IPS-NIHi7 (cell line): ENCODE data around the gene DAW1.
A peak's percentile ranks its signal among the peaks of the same experiment; 100 is the strongest.
"Not testable (repeated sequence)": the region's sequence is repeated elsewhere in the genome, so short reads cannot be mapped to it uniquely, and the experiment has no call there.

ENCODE experiments used
- DNase-seq: peaks from one replicate; pipeline ENCODE4 v3.0.0; 2012; ENCODE audit warnings: mixed read lengths; ENCODE audit errors: extremely low spot score

Gene DAW1

DNA sequence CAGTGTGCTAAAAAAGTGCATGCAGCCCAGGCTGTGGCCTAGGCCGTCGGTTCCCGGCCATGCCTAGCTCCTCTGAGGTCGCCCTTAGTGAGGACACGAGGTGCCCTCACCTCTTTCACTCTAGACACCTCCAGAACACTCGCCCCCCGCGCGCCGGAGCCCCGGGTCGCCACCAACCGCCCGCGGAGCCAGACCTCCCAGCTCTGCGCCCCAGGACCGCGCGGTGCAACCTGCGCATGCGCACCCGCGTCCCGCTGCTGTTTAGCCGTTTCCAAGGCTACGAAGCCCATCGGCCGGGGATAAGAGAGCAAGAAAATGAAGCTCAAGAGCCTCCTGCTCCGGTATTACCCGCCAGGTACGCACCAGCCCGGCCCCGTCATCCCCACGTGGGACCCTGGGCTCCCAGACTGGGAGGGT is at the start of gene DAW1:
DAW1 (plus strand) TSS at position 257 of the 417 bp plus-strand sequence; CDS start at position 316, 59 bp downstream.
- peak; percentile 90 for DNase-seq

DNA sequence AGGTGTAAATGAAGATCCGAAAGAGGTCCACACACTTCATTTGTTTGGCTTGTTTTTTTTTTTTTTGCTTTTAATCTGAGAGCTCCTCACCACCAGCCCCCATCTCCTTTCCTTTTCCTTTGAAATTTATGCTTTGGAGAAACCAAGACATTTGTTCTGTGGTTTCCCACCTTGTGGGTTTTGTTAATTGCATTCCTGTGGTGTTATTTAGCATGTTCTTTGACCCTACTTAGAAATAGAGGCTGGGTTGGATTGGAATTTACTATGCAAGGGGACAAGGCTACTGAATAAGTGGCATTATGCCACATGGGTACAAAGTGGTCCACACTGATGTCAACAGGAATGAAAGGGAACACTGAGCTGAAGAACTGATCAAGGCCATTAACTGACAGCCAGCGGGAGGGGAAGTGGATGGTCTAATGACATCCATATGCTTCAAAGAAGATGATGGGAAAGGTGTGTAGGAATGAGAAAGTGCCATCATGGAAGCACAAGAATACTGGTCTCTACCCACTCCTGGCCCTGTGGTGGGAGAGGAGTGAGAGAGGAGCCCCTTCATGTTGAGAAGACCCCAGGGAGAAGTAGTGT is 48.9 kb upstream of the DAW1 start:
- no peak for DNase-seq

- no peak for DNase-seq
These were observed 47.5 kb upstream of the DAW1 start for GRCh38 chr2:227823922-227824321.

DNA sequence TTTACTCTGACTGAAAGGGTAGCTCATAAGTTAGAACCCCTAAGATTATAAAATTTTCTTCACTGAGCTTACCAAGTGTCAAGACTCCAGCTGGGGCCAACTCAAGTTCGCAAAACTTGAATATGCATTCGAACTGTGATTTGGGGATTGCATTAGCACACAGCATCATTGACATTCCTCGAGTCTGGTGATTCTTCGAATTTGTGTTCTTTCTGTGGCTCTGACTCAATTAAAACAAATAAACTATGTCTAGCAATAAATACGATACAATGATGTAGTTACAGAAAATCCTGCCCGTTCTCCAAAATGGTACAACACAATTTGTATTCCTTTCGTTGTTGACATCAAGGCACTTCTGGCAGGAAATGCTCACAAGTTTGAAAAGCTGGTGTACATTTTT is 46.7 kb upstream of the DAW1 start:
- DNase-seq = no peak

DNA sequence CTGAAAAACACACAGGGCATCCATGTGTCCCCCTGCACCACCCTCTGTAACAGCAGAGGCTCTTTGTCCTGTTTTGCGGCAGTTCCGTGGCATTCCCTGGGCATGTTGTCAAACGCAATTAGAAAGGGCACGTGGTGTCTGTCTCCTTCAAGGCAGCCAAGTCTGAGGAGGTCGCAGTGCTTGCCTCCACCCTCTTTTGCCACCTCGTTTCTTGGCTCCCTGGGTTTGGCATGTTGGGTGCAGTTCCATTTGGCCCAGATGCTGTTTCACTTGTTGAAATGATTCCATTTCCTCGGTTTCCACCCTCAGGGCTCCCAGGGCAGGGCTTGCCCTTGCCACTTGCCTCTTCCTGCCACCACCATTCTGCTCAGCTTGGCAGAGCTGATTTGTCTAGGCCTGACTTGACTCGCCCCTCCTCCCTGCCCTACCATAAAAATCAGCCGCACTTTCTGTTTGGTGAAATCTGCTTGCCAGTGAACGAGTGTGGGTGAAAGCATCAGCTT is 45.4 kb upstream of the DAW1 start:
- no peak for DNase-seq

DNA sequence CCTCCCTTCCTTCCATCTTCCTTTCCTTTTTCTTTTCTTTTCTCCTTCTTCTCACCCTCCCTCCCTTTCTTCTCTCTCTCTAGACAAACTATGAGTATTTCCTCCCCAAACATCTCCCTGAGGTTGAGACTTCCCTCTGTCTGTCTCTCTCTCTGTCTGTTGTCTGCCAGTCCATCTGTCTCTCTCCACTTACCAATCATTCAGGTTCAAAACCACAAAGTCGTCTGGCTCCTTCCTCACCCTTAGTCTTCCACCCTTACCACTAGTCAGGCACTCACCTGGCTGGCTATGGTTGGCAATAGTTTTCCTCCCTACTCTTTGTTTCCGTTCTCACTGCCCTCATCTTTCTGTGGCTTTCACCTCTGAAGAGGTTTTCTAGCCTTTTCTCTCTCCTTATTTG is 44.9 kb upstream of the DAW1 start:
- no peak for DNase-seq

- no peak for DNase-seq
These were observed 44.3 kb upstream of the DAW1 start for GRCh38 chr2:227827143-227827542.

DNA sequence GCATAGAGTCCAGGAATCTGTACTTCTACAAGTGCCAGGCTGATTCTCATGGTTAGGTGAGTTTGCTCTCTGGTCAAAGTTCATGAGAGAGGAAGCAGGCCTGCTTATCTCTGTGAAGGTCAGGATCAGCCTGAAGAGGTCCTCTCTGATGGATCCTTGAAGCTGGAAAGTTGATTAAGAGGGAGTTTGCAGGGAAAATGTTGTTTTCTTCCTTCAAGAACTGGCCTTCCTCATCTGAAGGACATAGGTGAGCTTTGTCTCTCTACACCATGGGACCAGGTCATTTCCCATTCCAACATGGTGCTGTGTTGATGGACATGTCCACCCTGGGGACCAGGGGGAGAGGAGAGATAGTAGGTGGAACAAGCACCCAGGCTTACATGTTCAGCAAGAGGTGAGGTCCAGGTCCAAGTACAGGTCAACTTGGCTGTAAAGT is 42.9 kb upstream of the DAW1 start:
- no peak for DNase-seq

GRCh38 chr2:227829337-227829736 is 42.1 kb upstream of the DAW1 start:
- DNase-seq = no peak

- no peak for DNase-seq
These were observed 37.0 kb upstream of the DAW1 start for GRCh38 chr2:227834423-227834822.

DNA sequence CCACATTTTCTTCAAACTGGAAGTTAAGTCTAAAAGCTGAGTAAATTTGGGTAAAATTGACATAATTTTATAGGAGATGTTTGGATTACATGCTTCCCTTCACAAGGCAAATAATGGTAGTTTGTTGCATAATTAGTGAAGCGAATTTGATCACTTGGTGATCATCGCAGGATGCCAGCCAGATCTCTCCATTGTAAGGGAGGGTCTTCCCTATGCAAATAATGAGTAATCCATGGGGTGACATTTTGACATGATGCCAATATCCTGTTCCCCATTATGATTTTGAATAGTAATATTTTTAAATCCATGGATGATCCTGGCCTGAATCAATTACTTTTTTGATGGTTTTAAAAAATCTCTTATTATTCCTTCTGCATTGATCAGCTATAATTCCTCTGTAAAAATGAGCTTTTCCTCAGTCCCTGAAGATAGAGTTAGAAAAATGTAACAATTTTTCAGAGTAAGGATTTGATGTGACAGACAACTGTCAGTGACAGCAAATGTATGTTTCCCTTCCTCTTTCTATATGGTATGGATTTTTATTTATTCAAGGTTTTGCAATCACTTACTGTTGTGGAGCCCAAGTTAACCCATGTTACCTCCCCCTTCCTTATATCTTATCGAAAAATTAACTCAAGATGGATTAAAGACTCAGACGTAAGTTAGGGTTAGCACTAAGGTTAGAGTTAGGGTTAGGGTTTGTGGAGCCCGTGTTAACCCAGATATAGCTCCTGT is 36.3 kb upstream of the DAW1 start:
- DNase-seq = no peak

GRCh38 chr2:227839339-227840129 is 31.9 kb upstream of the DAW1 start:
- DNase-seq = not testable (repeated sequence)

DNA sequence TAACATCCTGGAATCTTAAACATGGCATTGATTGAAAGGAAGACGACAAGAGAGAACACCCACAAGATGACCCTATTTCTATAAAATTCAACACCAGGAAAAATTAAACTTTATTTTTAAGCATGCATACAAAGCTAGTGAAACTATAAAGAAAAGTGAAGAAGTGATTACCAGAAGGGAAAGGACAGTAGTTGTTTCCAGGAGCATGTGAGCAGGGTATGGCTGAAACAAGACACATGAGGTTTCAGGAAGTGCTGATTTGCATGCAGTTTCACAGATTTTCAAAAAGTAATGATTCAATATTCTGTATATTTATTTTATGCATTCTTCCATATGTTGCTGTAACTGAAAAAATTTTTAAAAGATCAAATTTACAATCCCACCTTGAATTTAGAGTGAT is 24.6 kb upstream of the DAW1 start:
- no peak for DNase-seq

- DNase-seq = no peak
These were observed 23.3 kb upstream of the DAW1 start for GRCh38 chr2:227848146-227848545.

GRCh38 chr2:227848586-227848985 is 22.8 kb upstream of the DAW1 start:
- no peak for DNase-seq

DNA sequence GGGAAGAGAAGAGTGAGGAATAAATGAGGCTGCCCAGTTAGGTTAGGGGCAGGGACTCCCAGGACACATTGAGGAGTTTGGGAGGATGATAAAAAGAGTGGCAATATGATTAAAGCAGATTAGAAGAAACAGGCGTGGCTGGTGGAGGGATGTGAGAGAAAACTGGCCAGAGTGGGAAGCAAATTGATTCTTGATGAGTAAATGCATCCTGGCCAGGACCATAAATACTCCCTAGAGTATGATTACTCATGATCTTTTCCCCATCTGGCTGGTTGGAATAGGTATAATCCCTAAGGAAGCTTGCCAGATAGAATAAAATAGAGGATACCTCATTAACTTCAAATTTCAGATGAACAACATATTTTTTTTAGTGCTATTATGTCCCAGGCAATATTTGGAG is 21.5 kb upstream of the DAW1 start:
- DNase-seq = no peak

DNA sequence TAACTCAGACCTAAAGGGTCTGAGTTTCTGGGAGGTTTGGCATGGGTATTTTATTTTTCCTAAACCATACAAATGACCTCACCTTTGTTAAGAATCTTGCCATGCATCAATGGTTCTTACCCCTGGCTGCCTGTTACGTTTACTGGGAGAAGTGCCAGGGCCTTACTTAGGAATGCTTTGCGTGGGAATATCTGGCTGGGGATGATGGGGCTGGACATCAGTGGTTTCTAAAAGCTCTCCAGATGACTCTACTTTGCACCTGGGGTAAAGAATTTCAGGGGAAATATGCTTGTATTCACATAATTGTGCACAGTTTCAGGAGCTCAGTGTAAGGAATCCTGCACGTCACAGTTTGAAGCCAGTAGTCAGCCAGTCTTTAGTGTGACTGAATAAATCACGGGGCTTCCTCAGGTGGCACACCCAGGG is 18.2 kb upstream of the DAW1 start:
- DNase-seq = no peak

- DNase-seq = no peak
These were observed 17.6 kb upstream of the DAW1 start for GRCh38 chr2:227853765-227854271.

DNA sequence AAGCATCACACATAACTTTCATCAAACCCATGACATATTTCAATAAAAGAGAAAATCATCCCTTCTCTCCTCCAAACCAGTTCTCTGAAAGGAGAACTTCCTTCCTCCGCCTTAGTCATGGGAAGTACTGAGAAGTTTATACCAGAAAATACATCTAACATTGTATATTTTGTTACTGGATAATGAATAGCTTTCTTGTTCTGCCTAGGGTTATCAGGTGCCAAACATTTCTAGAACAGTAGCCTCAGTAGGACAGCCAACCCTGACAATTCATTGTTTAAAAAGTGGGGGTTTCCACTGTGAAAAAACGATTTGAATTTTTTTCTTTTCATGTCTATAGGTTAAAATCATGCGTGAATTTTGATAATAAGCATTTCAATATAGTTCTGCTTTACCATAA is 16.0 kb upstream of the DAW1 start:
- no peak for DNase-seq

- no peak for DNase-seq
These were observed 14.7 kb upstream of the DAW1 start for GRCh38 chr2:227856697-227857096.

DNA sequence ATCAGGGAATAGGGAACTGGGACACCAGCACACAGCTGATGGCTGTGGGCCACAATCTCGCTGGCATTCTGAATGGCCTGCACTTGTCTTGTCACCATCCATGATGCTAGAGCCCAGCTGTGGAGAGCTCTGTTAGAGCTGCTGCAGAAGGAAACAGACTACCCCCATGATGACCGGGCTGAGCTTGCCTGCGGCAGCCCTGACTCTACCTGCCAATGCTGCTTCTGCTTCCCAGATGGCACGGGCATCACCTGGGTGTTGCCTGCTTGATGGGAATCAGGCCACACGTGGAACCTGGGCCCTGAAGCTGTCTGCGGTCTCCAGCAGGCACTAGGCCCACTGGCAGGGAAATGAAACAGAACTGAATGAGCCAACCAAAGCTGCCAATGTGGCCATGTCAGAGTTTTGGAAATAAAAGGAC is 11.2 kb upstream of the DAW1 start:
- DNase-seq = no peak

- no peak for DNase-seq
These were observed 10.4 kb upstream of the DAW1 start for GRCh38 chr2:227861011-227861410.
